ENCODE data around the gene GALNT13.
"Not testable (repeated sequence)": the region's sequence is repeated elsewhere in the genome, so short reads cannot be mapped to it uniquely, and the experiment has no call there.

GALNT13 gene

GRCh38 chr2:154439156-154439555 is 567.4 kb downstream of the GALNT13 start:
- no peak for DNase-seq

- no peak for DNase-seq
Observed at GRCh38 chr2:154443919-154444318, 572.2 kb downstream of the GALNT13 start.

GRCh38 chr2:154446324-154446723 is 574.6 kb downstream of the GALNT13 start:
- DNase-seq = no peak

- DNase-seq = no peak
Observed at GRCh38 chr2:154447727-154448418, 576.2 kb downstream of the GALNT13 start.

GRCh38 chr2:154449951-154450658 is 578.4 kb downstream of the GALNT13 start:
- DNase-seq = no peak

- no peak for DNase-seq
Observed at GRCh38 chr2:154452471-154452870, 580.7 kb downstream of the GALNT13 start.

- no peak for DNase-seq
Observed at GRCh38 chr2:154452906-154453493, 581.3 kb downstream of the GALNT13 start.

GRCh38 chr2:154455166-154455565 is 583.4 kb downstream of the GALNT13 start:
- DNase-seq = no peak

- DNase-seq = peak; percentile 23
Observed at GRCh38 chr2:154455866-154456265, 584.1 kb downstream of the GALNT13 start.

- no peak for DNase-seq
Observed at GRCh38 chr2:154457286-154457685, 585.6 kb downstream of the GALNT13 start.

- no peak for DNase-seq
Observed at GRCh38 chr2:154459286-154459685, 587.6 kb downstream of the GALNT13 start.

- DNase-seq = no peak
Observed at GRCh38 chr2:154462634-154463033, 590.9 kb downstream of the GALNT13 start.

- DNase-seq = no peak
Observed at GRCh38 chr2:154466226-154466625, 594.5 kb downstream of the GALNT13 start.

- no peak for DNase-seq
Observed at GRCh38 chr2:154470376-154470775, 598.7 kb downstream of the GALNT13 start.

- not testable (repeated sequence) for DNase-seq
Observed at GRCh38 chr2:154471492-154471891, 599.8 kb downstream of the GALNT13 start.

GRCh38 chr2:154477319-154477718 is 605.6 kb downstream of the GALNT13 start:
- DNase-seq = no peak

- no peak for DNase-seq
Observed at GRCh38 chr2:154480521-154480920, 608.8 kb downstream of the GALNT13 start.

- DNase-seq = no peak
Observed at GRCh38 chr2:154481336-154481735, 609.6 kb downstream of the GALNT13 start.

GRCh38 chr2:154484338-154485099 is 612.8 kb downstream of the GALNT13 start:
- DNase-seq = no peak

- no peak for DNase-seq
Observed at GRCh38 chr2:154488801-154489200, 617.1 kb downstream of the GALNT13 start.

GRCh38 chr2:154489266-154489858 is 617.6 kb downstream of the GALNT13 start:
- DNase-seq = no peak

GRCh38 chr2:154490530-154490929 is 618.8 kb downstream of the GALNT13 start:
- no peak for DNase-seq

GRCh38 chr2:154495455-154495868 is 623.7 kb downstream of the GALNT13 start:
- DNase-seq = no peak

All from RPMI8226 (cell line).